RPMI7951 (cell line): ENCODE data around the gene MOSMO. TPM values are rescaled to one million over a fixed set of nuclear protein-coding genes. Genes with fewer than 3 reads are reported as not detected.

Experiments used
- total RNA-seq: library from RNA; depleted of rRNA; stranded (reverse); fragments of >200 nt; shearing (Covaris generic); gene quantifications from 2 replicates; pipeline ENCODE4 v1.2.3, GENCODE V29; 2014; rRNA removed

The MOSMO gene
- total RNA-seq, 1 experiment from 2014 or later, result 13.3 TPM

Other genes starting within 250 kb of the MOSMO start
- gene NPIPB4, start 150.4 kb upstream of the MOSMO start, total RNA-seq, result 3.8 TPM in 2 replicates
- gene UQCRC2, start 54.8 kb upstream of the MOSMO start, total RNA-seq, result 95.0 and 102 TPM in 2 replicates
- not detected in 2 replicates for gene PDZD9, start 7.0 kb upstream of the MOSMO start, total RNA-seq
- not detected in 2 replicates for gene VWA3A, start 84.4 kb downstream of the MOSMO start, total RNA-seq
- not detected in 2 replicates for gene SDR42E2, start 154.4 kb downstream of the MOSMO start, total RNA-seq
- gene EEF2K, start 198.2 kb downstream of the MOSMO start, total RNA-seq, result 15.7 and 17.7 TPM in 2 replicates